HG02759 (cell line): ENCODE measurements around the gene SDF4.

Source experiments
- ATAC-seq: cut with Tn5 transposase; IDR thresholded peaks from one replicate; pipeline ENCODE4 v1.9.1; 2021; ENCODE audit warnings: mild to moderate bottlenecking, moderate library complexity; ENCODE audit not compliant: unreplicated experiment

Gene SDF4

DNA sequence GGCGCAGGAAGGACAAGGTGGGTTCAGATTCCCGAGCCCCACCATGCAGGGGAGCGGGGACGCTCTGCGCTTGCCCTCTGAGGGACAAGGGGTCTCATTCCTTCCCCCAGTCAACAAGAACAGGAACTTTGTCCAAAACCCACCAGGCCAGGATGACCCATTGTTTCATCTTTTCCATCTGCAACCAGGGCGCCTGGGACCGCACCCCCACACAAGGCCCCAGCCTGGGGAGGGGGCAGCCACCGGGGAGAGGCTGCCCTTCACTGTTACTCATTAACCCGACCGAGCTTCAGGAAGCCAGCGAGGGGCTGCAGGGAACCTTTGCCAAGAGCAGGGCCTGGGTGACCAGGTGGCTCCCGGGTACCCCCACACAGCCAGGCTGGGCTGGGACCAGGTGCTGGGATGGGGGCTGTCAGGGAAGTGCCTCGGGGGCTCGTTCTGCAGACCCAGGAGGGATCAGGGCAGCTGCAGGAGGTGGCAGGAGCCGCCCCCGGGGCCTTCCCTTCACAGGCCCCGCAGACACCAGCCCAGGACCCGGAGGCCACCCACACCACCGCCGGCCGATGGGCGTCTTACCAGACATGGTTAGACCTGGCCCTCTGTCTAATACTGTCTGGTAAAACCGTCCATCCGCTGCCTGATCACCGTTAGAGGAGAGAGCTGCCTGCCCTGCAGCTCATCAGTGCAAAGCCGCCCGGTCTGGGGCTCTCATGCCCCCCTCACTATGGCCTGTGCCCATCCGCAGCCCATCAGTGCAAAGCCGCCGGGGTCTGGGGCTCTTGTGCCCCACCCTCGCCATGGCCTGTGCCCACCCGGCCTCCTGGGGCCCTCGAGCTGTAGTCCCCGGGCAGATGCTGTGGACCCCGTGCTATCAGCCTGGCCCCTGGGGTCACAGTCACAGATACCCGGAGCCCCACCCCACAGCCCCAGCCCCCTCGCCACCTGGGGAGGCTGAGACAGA, 63.1 kb downstream of the SDF4 start:
- ATAC-seq: no peak

DNA sequence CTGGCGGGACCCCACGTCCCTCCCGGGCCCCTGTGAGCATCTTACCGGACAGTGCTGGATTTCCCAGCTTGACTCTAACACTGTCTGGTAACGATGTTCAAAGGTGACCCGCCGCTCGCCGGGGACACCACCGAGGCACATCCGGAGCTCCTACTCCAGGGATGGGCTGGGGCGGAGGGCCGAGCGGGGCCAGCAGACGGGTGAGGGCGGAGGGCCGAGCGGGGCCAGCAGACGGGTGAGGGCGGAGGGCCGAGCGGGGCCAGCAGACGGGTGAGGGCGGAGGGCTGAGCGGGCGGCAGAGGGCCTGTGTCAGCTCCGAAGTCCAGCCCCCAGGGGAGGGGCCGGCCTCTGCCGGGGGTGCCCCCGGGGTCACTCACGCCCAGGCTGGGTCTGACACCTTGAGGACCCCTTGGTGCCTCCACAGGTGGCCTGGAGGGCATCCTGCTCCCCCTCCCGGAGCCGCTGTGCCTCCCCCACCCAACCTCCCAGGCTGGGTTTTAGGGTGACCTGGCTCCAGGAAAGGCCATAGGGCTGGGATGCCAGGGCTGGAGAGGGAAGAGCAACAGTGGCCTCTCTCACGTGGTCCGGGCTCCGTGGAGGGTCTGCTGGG, 63.9 kb downstream of the SDF4 start:
- ATAC-seq: no peak

DNA sequence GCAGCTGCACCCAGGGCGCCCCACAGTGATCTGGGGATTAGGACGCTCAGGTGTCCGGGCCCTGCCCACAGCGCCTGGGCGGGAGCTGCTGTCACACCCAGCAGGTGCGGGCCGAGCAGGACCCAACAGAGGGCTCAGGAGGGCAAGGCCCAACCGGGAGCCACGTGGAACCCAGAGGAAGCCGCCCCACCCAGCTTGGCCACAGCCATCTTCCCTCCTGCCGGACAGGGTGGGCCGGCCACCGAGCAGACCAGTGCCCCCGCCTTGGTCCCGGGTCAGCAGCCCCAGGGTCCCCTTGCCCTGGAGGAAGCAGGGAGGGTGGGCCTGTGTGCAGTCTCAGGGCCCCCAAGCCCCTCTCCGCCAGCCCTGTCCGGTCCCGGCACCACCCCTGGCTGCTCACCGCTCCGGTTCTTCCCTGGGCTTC, 64.4 kb downstream of the SDF4 start:
- ATAC-seq: no peak
